ENCODE measurements around the gene EMX1.

The EMX1 gene

DNA sequence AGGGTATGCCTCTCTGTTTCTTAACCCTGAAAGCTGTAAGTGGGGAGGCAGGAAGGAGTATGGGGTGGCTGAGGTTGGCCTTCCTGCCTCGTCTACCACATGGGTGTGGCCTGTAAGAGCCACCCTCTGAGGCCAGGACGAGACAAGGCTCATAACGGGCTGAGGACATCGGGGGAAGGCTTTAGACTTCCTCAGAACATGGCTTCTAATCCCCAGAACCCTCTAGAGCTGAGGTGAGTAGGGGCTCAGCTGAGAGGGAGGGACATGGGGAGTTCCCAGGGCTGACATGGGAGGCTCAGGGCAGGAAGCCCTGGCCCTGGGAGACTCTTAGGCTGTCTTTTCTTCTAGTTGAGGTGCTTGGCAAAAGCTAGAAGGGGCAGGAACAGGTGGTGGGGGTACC is 36.7 kb downstream of the EMX1 start:
- Histone ChIP-seq H3K4me3 (ENCODE audit: extremely low read depth, insufficient read depth, low read length, poor library complexity, severe bottlenecking) (no peak overlapping the region), H3K9me3 (ENCODE audit: control insufficient read depth, low read length) (no peaks in the 10 kb centered on the region), H3K36me3 (ENCODE audit: control insufficient read depth, insufficient read depth, low read length) (no peaks in the 10 kb centered on the region), H3K4me1 (ENCODE audit: control insufficient read depth, insufficient read depth, low read length, poor library complexity, severe bottlenecking) (peaks cover 3% of the 10 kb centered on the region), H3K27ac (ENCODE audit: low read depth, low read length, severe bottlenecking) (no peak overlapping the region)
- 86 to 96% methylated on average over 1 to 4 of the region's 4 CpGs for WGBS, 2 experiments (ENCODE audit: insufficient coverage in 2 of 2)

DNA sequence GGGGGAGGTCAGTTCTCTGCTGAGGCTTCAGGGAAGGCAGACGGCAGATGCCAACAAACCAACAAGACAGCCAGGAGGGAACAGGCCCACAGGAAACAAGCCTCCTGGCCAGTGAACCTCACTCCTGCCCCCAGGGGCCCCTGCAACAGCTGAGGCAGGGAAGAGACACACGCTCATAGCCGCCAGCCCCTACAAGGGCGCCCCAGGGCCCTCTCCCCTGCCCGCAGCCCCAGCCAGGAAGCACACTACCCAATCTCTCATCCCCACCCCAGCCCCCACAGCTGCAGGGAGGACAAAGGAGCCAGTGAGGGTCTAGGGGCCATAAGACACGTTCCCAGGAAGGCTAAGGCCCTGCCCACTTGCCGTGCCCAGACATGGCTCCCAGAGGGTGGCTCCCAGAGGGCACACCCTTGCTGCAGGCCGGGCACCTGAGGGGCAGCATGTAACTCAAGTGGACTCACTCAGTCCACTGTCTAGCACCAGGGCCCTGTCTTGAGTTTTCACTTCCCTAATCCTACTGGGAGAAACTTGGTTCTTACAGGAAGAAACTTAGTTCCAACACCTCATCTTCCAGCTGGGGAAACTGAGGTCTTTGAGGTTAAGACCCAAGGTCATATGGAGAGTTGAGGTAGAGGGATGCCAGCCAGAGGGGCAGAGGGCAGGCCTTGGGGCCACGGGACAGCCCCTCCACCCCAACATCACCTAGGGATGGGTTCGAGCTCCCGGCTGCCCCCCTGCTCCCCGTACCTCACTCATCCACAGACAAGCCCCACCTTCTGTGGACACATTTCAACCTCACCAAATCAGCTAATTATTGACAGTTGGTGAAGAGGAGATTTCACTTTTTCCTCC is 37.3 kb downstream of the EMX1 start:
- peaks cover 3% of the 10 kb centered on the region for H3K4me1 ChIP-seq (ENCODE audit: control insufficient read depth, insufficient read depth, low read length, poor library complexity, severe bottlenecking)
- H3K9me3 ChIP-seq (ENCODE audit: control insufficient read depth, low read length), result no peaks in the 10 kb centered on the region
- WGBS, 2 experiments (ENCODE audit: insufficient coverage in 2 of 2), result 87 to 97% methylated on average over 5 to 6 of the region's 12 CpGs
- H3K36me3 ChIP-seq (ENCODE audit: control insufficient read depth, insufficient read depth, low read length), result no peaks in the 10 kb centered on the region
- H3K4me3 ChIP-seq (ENCODE audit: extremely low read depth, insufficient read depth, low read length, poor library complexity, severe bottlenecking), result no peak overlapping the region
- H3K27ac ChIP-seq (ENCODE audit: low read depth, low read length, severe bottlenecking), result no peak overlapping the region

DNA sequence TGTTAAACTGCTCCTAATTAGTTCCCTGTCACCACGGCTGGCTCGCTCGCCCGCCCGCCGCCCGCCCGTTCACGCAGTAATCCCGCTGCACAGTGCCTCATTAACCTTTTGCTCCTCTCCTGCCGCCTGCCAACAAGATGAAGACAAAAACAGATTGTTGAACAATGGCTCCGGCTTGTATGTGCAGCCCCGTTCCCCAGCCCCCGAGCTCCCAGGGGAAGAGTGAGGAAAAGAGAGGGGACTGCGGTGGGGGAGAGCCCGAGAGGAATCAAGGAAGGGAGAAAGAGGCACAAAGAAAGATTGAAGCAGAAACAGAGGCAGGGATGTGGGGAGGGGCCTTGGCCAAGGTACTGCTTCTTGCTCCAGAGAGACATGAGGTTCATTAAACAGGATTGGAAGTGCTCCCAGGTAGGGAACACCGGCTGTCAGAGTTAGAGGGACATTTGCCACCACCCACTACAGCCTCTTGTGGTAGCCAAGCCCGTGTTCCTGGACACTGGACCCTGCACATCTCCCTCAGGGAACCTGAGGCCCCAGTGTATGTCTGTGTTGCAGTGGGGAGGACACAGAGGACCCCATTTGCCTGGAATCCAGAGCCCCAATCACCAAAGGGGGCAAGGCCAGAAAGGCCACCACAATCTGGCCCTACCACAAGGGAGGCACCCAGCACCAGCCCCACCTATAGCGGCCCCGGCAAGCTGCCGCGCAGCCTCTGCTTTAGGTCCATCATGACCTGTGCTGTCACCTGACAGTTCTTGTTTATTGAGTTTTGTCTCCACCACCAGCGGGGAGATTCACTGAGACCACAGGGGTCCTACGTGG is 38.1 kb downstream of the EMX1 start:
- Histone ChIP-seq H3K27ac (ENCODE audit: low read depth, low read length, severe bottlenecking) (no peak overlapping the region), H3K4me1 (ENCODE audit: control insufficient read depth, insufficient read depth, low read length, poor library complexity, severe bottlenecking) (peaks cover 3% of the 10 kb centered on the region), H3K36me3 (ENCODE audit: control insufficient read depth, insufficient read depth, low read length) (no peaks in the 10 kb centered on the region), H3K4me3 (ENCODE audit: extremely low read depth, insufficient read depth, low read length, poor library complexity, severe bottlenecking) (no peak overlapping the region), H3K9me3 (ENCODE audit: control insufficient read depth, low read length) (no peaks in the 10 kb centered on the region)
- 88 to 89% methylated on average over 10 to 23 of the region's 24 CpGs for WGBS, 2 experiments (ENCODE audit: insufficient coverage in 2 of 2)

DNA sequence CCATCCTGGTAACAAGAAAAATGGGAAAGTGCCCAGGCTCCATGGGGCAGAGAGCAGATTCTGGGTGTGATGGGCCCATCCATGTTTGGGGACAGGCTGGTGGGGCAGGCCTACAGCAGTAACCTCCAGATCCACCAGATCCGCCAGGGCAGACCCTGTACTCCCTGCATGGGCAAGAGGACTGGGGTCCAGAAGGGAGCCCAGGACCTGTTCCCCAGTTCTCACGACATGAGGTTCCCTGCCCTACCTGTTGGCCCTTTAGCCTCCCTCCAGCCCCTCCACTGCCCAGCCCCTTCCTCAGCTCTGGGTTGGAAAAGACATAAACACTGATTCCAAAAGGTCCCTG is 38.7 kb downstream of the EMX1 start:
- H3K4me1 ChIP-seq (ENCODE audit: control insufficient read depth, insufficient read depth, low read length, poor library complexity, severe bottlenecking), result peaks cover 3% of the 10 kb centered on the region
- no peaks in the 10 kb centered on the region for H3K9me3 ChIP-seq (ENCODE audit: control insufficient read depth, low read length)
- WGBS, 2 experiments (ENCODE audit: insufficient coverage in 2 of 2), result 92% methylated on average over 2 of the region's 2 CpGs; no CpG with 5 or more reads in 1 of the 2 experiments
- H3K27ac ChIP-seq (ENCODE audit: low read depth, low read length, severe bottlenecking), result no peak overlapping the region
- H3K36me3 ChIP-seq (ENCODE audit: control insufficient read depth, insufficient read depth, low read length), result no peaks in the 10 kb centered on the region
- H3K4me3 ChIP-seq (ENCODE audit: extremely low read depth, insufficient read depth, low read length, poor library complexity, severe bottlenecking), result no peak overlapping the region

DNA sequence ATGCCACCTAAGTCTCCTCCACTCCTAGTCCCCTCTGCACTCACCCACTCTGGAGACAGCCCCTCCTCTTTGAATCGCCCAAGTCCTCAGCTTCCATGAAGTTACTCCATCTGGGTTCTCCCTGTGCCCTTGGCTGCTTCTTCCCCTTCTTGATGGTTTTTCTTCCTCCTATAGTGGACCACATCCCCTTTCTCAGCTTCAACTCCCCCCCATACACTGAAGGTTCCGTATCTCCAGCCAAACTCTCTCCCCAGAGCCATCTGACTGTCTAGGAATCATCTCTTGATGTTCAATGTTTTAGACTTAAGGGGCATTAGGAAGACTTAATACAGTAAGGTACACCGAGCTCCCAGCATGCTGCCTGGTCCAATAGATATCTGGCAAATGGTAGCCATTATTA is 39.6 kb downstream of the EMX1 start:
- Histone ChIP-seq H3K4me1 (ENCODE audit: control insufficient read depth, insufficient read depth, low read length, poor library complexity, severe bottlenecking) (peaks cover 5% of the 10 kb centered on the region), H3K27ac (ENCODE audit: low read depth, low read length, severe bottlenecking) (no peak overlapping the region), H3K36me3 (ENCODE audit: control insufficient read depth, insufficient read depth, low read length) (no peaks in the 10 kb centered on the region), H3K9me3 (ENCODE audit: control insufficient read depth, low read length) (no peaks in the 10 kb centered on the region), H3K4me3 (ENCODE audit: extremely low read depth, insufficient read depth, low read length, poor library complexity, severe bottlenecking) (no peak overlapping the region)
- 92 to 95% methylated on average over 1 to 2 of the region's 3 CpGs for WGBS, 2 experiments (ENCODE audit: insufficient coverage in 2 of 2)

DNA sequence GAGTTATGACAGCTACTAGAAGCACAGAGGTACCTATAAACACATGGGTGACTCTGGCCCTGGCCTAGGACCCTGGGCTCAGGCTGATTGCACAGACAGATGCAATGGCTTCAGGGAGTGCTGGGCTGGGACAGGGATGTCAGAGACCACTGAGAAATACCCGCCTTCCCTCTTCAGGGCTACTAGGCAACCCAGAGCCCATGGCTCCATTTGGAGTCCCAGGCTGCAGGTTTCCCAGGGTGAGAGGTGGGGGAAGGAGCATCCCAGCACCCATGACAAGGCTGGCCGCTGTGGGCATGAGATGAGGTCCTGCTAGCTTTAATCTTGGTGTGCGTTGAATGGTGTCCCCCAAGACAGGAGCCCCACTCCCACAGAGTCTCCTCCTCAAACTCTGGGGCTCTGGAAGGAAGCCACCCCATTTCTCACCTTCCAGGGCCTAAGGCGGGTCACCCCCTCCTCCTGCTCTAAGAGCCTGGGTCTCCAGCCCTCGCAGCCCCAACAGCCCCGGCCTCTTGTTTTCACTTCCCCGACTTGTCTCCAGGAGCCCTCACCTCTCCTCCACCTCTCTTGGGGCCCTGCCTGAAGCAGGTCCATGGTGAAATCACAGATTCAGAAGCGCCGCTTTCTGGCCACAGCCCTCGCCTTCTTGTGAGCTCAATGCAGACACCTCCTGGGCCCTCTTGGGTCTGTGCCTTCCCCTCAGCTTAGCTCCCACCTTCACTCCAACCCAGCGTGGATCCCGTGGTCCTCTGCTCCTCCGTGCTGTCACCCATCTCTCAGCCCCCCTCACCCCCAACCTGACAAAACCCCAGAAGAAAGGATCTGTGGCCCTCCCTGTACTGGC is 41.4 kb downstream of the EMX1 start:
- H3K4me1 ChIP-seq (ENCODE audit: control insufficient read depth, insufficient read depth, low read length, poor library complexity, severe bottlenecking), result peaks cover 20% of the 10 kb centered on the region
- H3K4me3 ChIP-seq (ENCODE audit: extremely low read depth, insufficient read depth, low read length, poor library complexity, severe bottlenecking), result no peak overlapping the region
- H3K9me3 ChIP-seq (ENCODE audit: control insufficient read depth, low read length), result no peaks in the 10 kb centered on the region
- 92 to 96% methylated on average over 11 to 12 of the region's 13 CpGs for WGBS, 2 experiments (ENCODE audit: insufficient coverage in 2 of 2)
- no peak overlapping the region for H3K27ac ChIP-seq (ENCODE audit: low read depth, low read length, severe bottlenecking)
- H3K36me3 ChIP-seq (ENCODE audit: control insufficient read depth, insufficient read depth, low read length), result no peaks in the 10 kb centered on the region

DNA sequence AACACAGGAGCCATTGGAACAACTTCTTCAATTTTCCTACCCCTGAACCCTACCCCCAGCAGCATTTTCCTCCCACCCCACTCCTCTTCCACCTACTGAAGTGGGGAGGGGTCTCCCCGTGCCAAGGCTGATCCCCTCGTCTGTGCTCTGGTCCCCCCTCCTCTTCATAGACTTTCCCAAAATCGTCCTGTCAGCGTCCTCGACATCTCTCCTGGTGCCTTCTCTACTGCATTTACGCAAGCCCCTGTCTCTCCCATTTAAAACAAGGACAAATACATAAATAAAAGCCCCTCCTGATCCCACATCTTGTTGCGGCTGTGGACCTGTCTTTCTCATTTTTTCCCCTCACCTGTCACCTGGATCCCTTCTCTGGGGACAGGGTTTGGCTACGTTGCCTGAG is 42.2 kb downstream of the EMX1 start:
- whole genome bisulfite sequencing, 2 experiments (ENCODE audit: insufficient coverage in 2 of 2), result 91 to 97% methylated on average over 7 to 8 of the region's 8 CpGs

DNA sequence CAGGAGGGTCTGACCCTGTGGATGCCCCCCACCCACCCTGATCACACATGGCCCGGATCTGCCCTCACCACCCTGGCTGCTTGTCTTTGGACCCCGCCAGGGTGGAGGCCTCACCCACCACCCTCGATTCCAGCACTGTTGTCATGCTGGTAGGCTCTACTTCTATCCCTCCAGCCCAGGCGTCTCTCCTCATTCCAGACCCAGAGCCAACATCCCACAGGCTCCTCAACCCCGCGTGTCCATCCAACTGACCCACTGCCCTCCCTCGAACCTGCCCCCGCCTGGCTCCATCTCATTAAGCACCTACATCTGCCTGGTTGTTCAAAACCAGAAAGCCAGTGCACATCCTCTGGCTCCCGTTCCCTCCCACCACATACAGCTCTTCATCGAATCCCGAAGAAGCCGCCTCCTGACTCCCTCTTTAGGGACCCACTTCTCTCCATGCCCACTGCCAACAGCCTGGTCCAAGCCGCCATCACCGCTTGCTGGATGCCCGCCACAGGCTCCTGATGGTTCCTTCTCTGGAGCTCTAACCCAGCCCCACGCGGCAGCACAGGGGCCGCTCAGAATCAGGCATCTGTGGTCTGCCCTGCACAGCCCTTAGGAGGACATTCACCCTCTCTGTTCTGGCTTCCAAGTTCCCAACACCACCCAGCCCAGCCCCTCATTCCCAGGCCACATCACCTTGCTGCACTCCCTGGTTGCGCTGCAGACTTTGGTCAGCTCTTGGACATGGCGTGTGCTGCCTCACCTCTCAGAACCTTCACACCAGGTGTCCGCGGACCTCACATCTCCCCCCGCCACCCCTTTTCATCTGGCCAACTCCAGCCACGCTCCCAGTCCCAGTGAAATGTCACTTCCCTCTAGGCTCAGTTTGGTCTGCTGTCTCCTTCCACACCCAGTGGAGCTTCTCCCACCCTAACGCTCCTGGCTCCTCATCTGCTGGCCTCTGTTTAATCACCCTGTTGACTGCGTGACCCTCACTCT is 43.0 kb downstream of the EMX1 start:
- Histone ChIP-seq H3K9me3 (ENCODE audit: control insufficient read depth, low read length) (no peaks in the 10 kb centered on the region), H3K27ac (ENCODE audit: low read depth, low read length, severe bottlenecking) (no peak overlapping the region), H3K36me3 (ENCODE audit: control insufficient read depth, insufficient read depth, low read length) (no peaks in the 10 kb centered on the region), H3K4me1 (ENCODE audit: control insufficient read depth, insufficient read depth, low read length, poor library complexity, severe bottlenecking) (peaks cover 21% of the 10 kb centered on the region), H3K4me3 (ENCODE audit: extremely low read depth, insufficient read depth, low read length, poor library complexity, severe bottlenecking) (no peak overlapping the region)
- WGBS, 2 experiments (ENCODE audit: insufficient coverage in 2 of 2), result 96% methylated on average over 24 to 26 of the region's 26 CpGs

More for the DNA sequence above, 42.2 kb downstream of the EMX1 start:
- no peak overlapping the region for H3K27ac ChIP-seq (ENCODE audit: low read depth, low read length, severe bottlenecking)
- no peak overlapping the region for H3K4me3 ChIP-seq (ENCODE audit: extremely low read depth, insufficient read depth, low read length, poor library complexity, severe bottlenecking)
- H3K36me3 ChIP-seq (ENCODE audit: control insufficient read depth, insufficient read depth, low read length), result no peaks in the 10 kb centered on the region
- H3K4me1 ChIP-seq (ENCODE audit: control insufficient read depth, insufficient read depth, low read length, poor library complexity, severe bottlenecking), result peaks cover 24% of the 10 kb centered on the region
- H3K9me3 ChIP-seq (ENCODE audit: control insufficient read depth, low read length), result no peaks in the 10 kb centered on the region

DNA sequence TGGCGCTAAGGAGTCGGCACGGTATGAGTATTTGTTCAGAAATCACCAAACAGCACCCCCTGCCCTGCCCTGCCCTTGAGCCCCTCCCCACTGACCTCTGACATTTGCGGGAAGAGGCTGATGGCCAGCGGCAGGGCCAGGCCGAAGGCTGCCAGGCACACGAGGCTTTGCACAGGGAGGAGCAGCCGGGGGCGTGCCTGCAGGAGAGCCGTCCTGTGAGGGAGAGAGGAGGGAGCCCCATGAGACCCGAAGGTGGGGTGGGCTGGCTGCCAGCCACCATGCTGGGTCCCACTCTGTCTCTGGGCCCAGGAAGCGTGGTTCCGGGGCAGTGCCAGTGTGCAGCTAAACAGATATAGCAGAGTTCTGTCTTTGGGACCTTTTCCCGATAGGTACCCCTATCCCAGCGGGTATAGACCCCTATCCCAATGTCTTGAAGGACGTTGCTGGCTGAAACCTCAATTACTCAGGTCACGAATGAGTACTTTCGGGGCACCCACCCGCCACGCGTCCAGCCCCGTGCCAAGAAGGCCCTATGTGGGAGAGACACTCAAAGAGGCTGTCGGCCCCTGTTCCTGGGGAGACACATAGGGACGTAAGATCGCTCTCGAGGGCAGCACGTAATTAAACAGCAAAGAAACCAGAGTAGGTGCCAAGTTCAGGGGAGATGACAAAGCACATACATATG is 43.9 kb downstream of the EMX1 start:
- 89 to 92% methylated on average over 26 to 27 of the region's 27 CpGs for WGBS, 2 experiments (ENCODE audit: insufficient coverage in 2 of 2)

More for the DNA sequence above, 43.9 kb downstream of the EMX1 start:
- no peak overlapping the region for H3K4me3 ChIP-seq (ENCODE audit: extremely low read depth, insufficient read depth, low read length, poor library complexity, severe bottlenecking)
- H3K4me1 ChIP-seq (ENCODE audit: control insufficient read depth, insufficient read depth, low read length, poor library complexity, severe bottlenecking), result peaks cover 29% of the 10 kb centered on the region
- no peaks in the 10 kb centered on the region for H3K9me3 ChIP-seq (ENCODE audit: control insufficient read depth, low read length)
- H3K36me3 ChIP-seq (ENCODE audit: control insufficient read depth, insufficient read depth, low read length), result no peaks in the 10 kb centered on the region
- H3K27ac ChIP-seq (ENCODE audit: low read depth, low read length, severe bottlenecking), result no peak overlapping the region
